ENCODE results near the gene RPRD1B. TPM values are rescaled to one million over a fixed set of nuclear protein-coding genes. Genes with fewer than 3 reads are reported as not detected.

RPRD1B gene
- total RNA-seq, 1 donor: 36.3 TPM

- DNase-seq (ENCODE audit: low read depth): no peak
- H3K4me3 ChIP-seq (ENCODE audit: low read depth, low read length): no peak overlapping the region
- TF ChIP-seq CTCF (IDR thresholded peaks at IDR 0.05; ENCODE audit: insufficient read depth, low read depth, low read length): no peak
Observed at GRCh38 chr20:38067717-38068365, 34.3 kb downstream of the RPRD1B start.

- H3K4me3 ChIP-seq (ENCODE audit: low read depth, low read length): no peak overlapping the region
- no peak for DNase-seq (ENCODE audit: low read depth)
- TF ChIP-seq CTCF (IDR thresholded peaks at IDR 0.05; ENCODE audit: insufficient read depth, low read depth, low read length): no peak
Observed at GRCh38 chr20:38072898-38073297, 39.4 kb downstream of the RPRD1B start.

- no peak overlapping the region for H3K4me3 ChIP-seq (ENCODE audit: low read depth, low read length)
- peak; percentile 84 for TF ChIP-seq CTCF (IDR thresholded peaks at IDR 0.05; ENCODE audit: insufficient read depth, low read depth, low read length)
- DNase-seq (ENCODE audit: low read depth): peak; percentile 97
Observed at GRCh38 chr20:38073307-38074071, 39.9 kb downstream of the RPRD1B start.

- no peak for TF ChIP-seq CTCF (IDR thresholded peaks at IDR 0.05; ENCODE audit: insufficient read depth, low read depth, low read length)
- DNase-seq (ENCODE audit: low read depth): peak; percentile 84
- H3K4me3 ChIP-seq (ENCODE audit: low read depth, low read length): no peak overlapping the region
Observed at GRCh38 chr20:38075161-38075998, 41.8 kb downstream of the RPRD1B start.

- no peak overlapping the region for H3K4me3 ChIP-seq (ENCODE audit: low read depth, low read length)
- no peak for TF ChIP-seq CTCF (IDR thresholded peaks at IDR 0.05; ENCODE audit: insufficient read depth, low read depth, low read length)
- no peak for DNase-seq (ENCODE audit: low read depth)
Observed at GRCh38 chr20:38076548-38076947, 43.0 kb downstream of the RPRD1B start.

GRCh38 chr20:38078084-38078483, 44.5 kb downstream of the RPRD1B start:
- no peak for DNase-seq (ENCODE audit: low read depth)
- no peak for TF ChIP-seq CTCF (IDR thresholded peaks at IDR 0.05; ENCODE audit: insufficient read depth, low read depth, low read length)
- H3K4me3 ChIP-seq (ENCODE audit: low read depth, low read length): no peak overlapping the region
